Endodermal cell (in vitro differentiated cells): ENCODE data around the gene MTMR4. TPM values are rescaled to one million over a fixed set of nuclear protein-coding genes. Genes with fewer than 3 reads are reported as not detected.

Source experiments
- DNase-seq: peaks from one replicate; pipeline ENCODE4 v3.0.0-alpha.2; 2017
- H3K27ac ChIP-seq: 2 replicates; pipeline ENCODE4 v1.5.1; 2013; ENCODE audit warnings: mild to moderate bottlenecking, low read depth, low read length, moderate library complexity
- H3K27me3 ChIP-seq: 2 replicates; pipeline ENCODE4 v1.6.1; 2013; ENCODE audit warnings: mild to moderate bottlenecking, low read length, moderate library complexity; ENCODE audit not compliant: insufficient read depth, control insufficient read depth, poor library complexity, severe bottlenecking
- H3K36me3 ChIP-seq: 2 replicates; pipeline ENCODE4 v1.7.0; 2013; ENCODE audit warnings: mild to moderate bottlenecking, low read length, moderate library complexity; ENCODE audit not compliant: control insufficient read depth, insufficient read depth
- H3K4me1 ChIP-seq: one replicate; pipeline ENCODE4 v1.7.0; 2013; ENCODE audit warnings: low read length; ENCODE audit not compliant: control insufficient read depth, insufficient read depth
- H3K4me3 ChIP-seq: 2 replicates; pipeline ENCODE4 v1.5.1; 2013; ENCODE audit warnings: mild to moderate bottlenecking, low read length, moderate library complexity
- H3K9ac ChIP-seq: 2 replicates; pipeline ENCODE4 v1.6.1; 2013; ENCODE audit warnings: mild to moderate bottlenecking, low read length, moderate library complexity; ENCODE audit not compliant: poor library complexity, severe bottlenecking; ENCODE audit errors: extremely low read depth
- H3K9me3 ChIP-seq: 2 replicates; pipeline ENCODE4 v1.6.1; 2013; ENCODE audit warnings: mild to moderate bottlenecking, low read length, moderate library complexity; ENCODE audit not compliant: control insufficient read depth
- H3K27ac Mint-ChIP-seq: 2 replicates; pipeline ENCODE4 v1.8.0; 2020; ENCODE audit warnings: mixed read lengths
- H3K27me3 Mint-ChIP-seq: 2 replicates; pipeline ENCODE4 v1.8.0; 2021; ENCODE audit warnings: mild to moderate bottlenecking, mixed read lengths; ENCODE audit not compliant: insufficient read depth
- H3K36me3 Mint-ChIP-seq: 2 replicates; pipeline ENCODE4 v1.8.0; 2020; ENCODE audit warnings: low read depth, mixed read lengths
- H3K4me1 Mint-ChIP-seq: 2 replicates; pipeline ENCODE4 v1.8.0; 2020; ENCODE audit warnings: mixed read lengths
- H3K4me3 Mint-ChIP-seq: 2 replicates; pipeline ENCODE4 v1.8.0; 2020; ENCODE audit warnings: mild to moderate bottlenecking, moderate library complexity, mixed read lengths
- H3K9me3 Mint-ChIP-seq: 2 replicates; pipeline ENCODE4 v1.8.0; 2020; ENCODE audit warnings: mild to moderate bottlenecking, mixed read lengths
- WGBS, 2 experiments: methylation state at CpG; one replicate each; pipeline versions ENCODE4 v1.1.5 to v1.1.7; 2013; ENCODE audit warnings: missing lambda C conversion rate in 2 of 2, mixed read lengths in 1 of 2; ENCODE audit not compliant: insufficient coverage in 1 of 2, insufficient read length in 1 of 2; 5-methylcytosine and 5-hydroxymethylcytosine counted together
- total RNA-seq, 2 donors: library from RNA; stranded (reverse); fragmentation: NEBNext Ultra II Directional in 1 of 2; extraction: Animal tissue kit (Norgen Biotek cat#: 25700) in 1 of 2; gene quantifications; 2 replicates in 1 of 2; 3 replicates in 1 of 2; pipeline ENCODE4 v1.2.1, GENCODE V29; 2021
- TF ChIP-seq, protein P1 (sequence below): fragments of 200-600 bp; sonication (generic); conservative IDR thresholded peaks from 2 replicates; pipeline ENCODE4 v1.5.0; 2021; ENCODE audit warnings: antibody characterized with exemption, mild to moderate bottlenecking

The MTMR4 gene
- total RNA-seq, 2 donors from 2014 or later, result 39.4 to 52.9 TPM

DNA sequence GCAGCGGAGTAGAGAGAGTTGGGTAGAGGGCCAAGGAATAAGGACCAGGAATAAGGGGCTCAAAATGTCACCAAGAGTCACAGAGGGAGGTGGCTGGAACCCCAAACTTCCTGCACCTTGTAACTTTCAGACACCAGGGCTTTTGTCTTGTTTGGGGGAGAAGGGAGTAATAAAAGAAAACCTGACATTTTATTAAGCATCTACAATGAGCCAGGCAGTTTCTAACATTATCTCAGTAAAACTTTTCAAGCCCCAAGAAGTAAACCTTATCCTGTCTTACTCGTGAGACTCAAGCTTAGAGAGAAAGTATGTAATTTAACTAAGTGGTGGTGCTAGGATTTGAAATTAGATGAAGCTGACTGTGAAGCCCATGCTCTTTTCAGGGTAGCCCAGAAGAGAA is 848 bp upstream of the MTMR4 start:
- Histone ChIP-seq H3K27ac (no peak overlapping the region), H3K36me3 (peaks cover 24% of the 10 kb centered on the region), H3K9ac (no peak overlapping the region), H3K9me3 (no peaks in the 10 kb centered on the region), H3K27me3 (no peaks in the 10 kb centered on the region), H3K4me1 (no peaks in the 10 kb centered on the region), H3K4me3 (peak overlapping the region; percentile 87)
- Mint-ChIP-seq H3K36me3 (peaks cover 22% of the 10 kb centered on the region), H3K4me1 (peaks cover 22% of the 10 kb centered on the region), H3K4me3 (peak overlapping the region; percentile 82), H3K27ac (peak overlapping the region; percentile 91), H3K9me3 (no peaks in the 10 kb centered on the region), H3K27me3 (no peaks in the 10 kb centered on the region)
- DNase-seq, result no peak
- TF ChIP-seq, protein P1, sequence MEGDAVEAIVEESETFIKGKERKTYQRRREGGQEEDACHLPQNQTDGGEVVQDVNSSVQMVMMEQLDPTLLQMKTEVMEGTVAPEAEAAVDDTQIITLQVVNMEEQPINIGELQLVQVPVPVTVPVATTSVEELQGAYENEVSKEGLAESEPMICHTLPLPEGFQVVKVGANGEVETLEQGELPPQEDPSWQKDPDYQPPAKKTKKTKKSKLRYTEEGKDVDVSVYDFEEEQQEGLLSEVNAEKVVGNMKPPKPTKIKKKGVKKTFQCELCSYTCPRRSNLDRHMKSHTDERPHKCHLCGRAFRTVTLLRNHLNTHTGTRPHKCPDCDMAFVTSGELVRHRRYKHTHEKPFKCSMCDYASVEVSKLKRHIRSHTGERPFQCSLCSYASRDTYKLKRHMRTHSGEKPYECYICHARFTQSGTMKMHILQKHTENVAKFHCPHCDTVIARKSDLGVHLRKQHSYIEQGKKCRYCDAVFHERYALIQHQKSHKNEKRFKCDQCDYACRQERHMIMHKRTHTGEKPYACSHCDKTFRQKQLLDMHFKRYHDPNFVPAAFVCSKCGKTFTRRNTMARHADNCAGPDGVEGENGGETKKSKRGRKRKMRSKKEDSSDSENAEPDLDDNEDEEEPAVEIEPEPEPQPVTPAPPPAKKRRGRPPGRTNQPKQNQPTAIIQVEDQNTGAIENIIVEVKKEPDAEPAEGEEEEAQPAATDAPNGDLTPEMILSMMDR, result no peak
- WGBS, 2 experiments, result 91 to 100% methylated on average over 1 to 2 of the region's 2 CpGs

DNA sequence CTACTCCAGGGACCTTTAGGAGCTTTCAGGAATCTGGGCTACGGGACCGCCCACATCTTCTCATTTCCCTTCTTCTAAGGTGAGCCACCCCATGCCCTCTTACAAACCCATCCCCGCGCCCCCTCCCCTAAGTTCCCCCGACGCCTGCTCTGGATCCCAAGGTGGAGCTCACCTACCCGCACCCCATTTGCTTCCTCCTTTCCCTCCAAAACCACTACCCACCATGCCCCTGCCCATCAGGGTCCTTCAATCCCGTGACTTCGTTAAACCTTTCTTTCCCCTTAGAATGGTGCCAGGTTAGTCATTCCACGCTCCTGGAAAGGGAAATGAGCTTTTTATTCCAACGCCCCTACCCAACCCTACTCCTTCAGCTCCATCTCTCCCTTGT is 326 bp upstream of the MTMR4 start:
- Histone ChIP-seq H3K27me3 (no peaks in the 10 kb centered on the region), H3K9me3 (no peaks in the 10 kb centered on the region), H3K36me3 (peaks cover 29% of the 10 kb centered on the region), H3K4me3 (peak overlapping the region; percentile 87), H3K9ac (no peak overlapping the region), H3K4me1 (no peaks in the 10 kb centered on the region), H3K27ac (no peak overlapping the region)
- Mint-ChIP-seq H3K9me3 (no peaks in the 10 kb centered on the region), H3K4me3 (peak overlapping the region; percentile 82), H3K36me3 (peaks cover 27% of the 10 kb centered on the region), H3K27me3 (no peaks in the 10 kb centered on the region), H3K27ac (peak overlapping the region; percentile 91), H3K4me1 (peaks cover 22% of the 10 kb centered on the region)
- TF ChIP-seq, protein P1, result no peak
- DNase-seq, result no peak
- WGBS, 2 experiments, result 30 to 50% methylated on average over 5 to 11 of the region's 11 CpGs

DNA sequence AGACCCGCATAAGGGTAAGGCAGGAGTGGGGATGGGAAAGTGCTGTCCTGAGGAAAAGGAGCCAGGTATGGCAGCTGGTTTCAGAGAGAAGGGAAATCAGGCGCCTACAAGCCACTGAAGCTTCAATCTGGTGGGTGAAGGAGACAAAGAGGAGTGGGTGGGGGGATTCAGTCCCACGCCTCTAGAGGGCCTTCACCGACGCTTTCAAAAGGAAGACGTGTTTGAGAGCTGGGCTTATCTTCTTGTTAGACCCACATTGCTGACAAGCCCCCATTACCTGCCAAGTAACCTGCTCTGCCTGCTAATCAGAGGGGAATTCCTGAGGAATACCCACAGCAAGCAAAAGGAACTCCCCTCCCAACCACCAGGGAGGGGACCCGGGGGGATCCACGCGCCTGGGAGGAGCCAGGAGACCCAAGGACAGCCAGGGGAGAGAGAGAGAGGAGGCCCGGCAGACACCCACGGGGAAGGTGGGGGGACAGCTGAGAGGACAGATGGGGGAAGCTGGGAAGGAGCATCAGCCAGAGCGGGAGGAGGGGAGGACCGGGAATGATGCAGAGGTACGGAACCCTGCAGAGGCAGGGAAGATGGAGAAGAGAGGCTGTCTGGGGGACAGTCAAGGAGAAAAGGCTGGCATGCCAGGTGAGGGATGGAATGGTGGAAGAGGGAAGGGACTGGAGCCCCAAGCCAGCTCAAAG is 1.0 kb downstream of the MTMR4 start:
- peak overlapping the region; percentile 87 for H3K4me3 ChIP-seq
- H3K4me1 ChIP-seq, result no peaks in the 10 kb centered on the region
- Mint-ChIP-seq H3K4me1 (peaks cover 16% of the 10 kb centered on the region), H3K9me3 (no peaks in the 10 kb centered on the region), H3K27me3 (no peaks in the 10 kb centered on the region), H3K36me3 (peaks cover 39% of the 10 kb centered on the region), H3K27ac (peak overlapping the region; percentile 87), H3K4me3 (peak overlapping the region; percentile 82)
- no peaks in the 10 kb centered on the region for H3K9me3 ChIP-seq
- H3K27ac ChIP-seq, result peak overlapping the region; percentile 34
- peaks cover 41% of the 10 kb centered on the region for H3K36me3 ChIP-seq
- no peak for DNase-seq
- WGBS, 2 experiments, result 36 to 42% methylated on average over 6 to 14 of the region's 14 CpGs
- TF ChIP-seq, protein P1, result peak; percentile 20
- H3K9ac ChIP-seq, result peak overlapping the region; percentile 50
- H3K27me3 ChIP-seq, result no peaks in the 10 kb centered on the region
